HUES64 (cell line): Measurements from ENCODE around the gene TUBGCP6.
"Not testable (repeated sequence)": the region's sequence is repeated elsewhere in the genome, so short reads cannot be mapped to it uniquely, and the experiment has no call there.

ENCODE experiments used
- H3K27ac ChIP-seq: 2 replicates; pipeline ENCODE4 v1.7.0; 2013; ENCODE audit warnings: low read depth, low read length, inconsistent platforms
- H3K27me3 ChIP-seq: 2 replicates; pipeline ENCODE4 v1.6.1; 2013; ENCODE audit warnings: mild to moderate bottlenecking, low read length; ENCODE audit not compliant: insufficient read depth
- H3K36me3 ChIP-seq: 2 replicates; pipeline ENCODE4 v1.6.1; 2013; ENCODE audit warnings: mild to moderate bottlenecking, low read length; ENCODE audit not compliant: insufficient read depth
- H3K4me1 ChIP-seq: 2 replicates; pipeline ENCODE4 v1.6.1; 2013; ENCODE audit warnings: mild to moderate bottlenecking, low read length, moderate library complexity; ENCODE audit not compliant: insufficient read depth
- H3K4me3 ChIP-seq: 2 replicates; pipeline ENCODE4 v1.5.1; 2013; ENCODE audit warnings: mild to moderate bottlenecking, low read length, moderate library complexity
- H3K9ac ChIP-seq: 2 replicates; pipeline ENCODE4 v1.6.1; 2013; ENCODE audit warnings: mild to moderate bottlenecking, low read depth, low read length
- H3K9me3 ChIP-seq: 2 replicates; pipeline ENCODE4 v1.6.1; 2013; ENCODE audit warnings: low read depth, low read length; ENCODE audit not compliant: insufficient read depth
- WGBS: fragments of 150-250, 120-280 bp; methylation state at CpG from one replicate; pipeline ENCODE4 v1.1.7; 2013; ENCODE audit warnings: missing lambda C conversion rate; 5-methylcytosine and 5-hydroxymethylcytosine counted together

Gene TUBGCP6

GRCh38 chr22:50173311-50173982 lies 71.4 kb downstream of the TUBGCP6 start:
- Histone ChIP-seq H3K36me3 (no peaks in the 10 kb centered on the region), H3K9me3 (no peaks in the 10 kb centered on the region), H3K9ac (no peak overlapping the region), H3K4me3 (no peak overlapping the region), H3K27me3 (peaks cover 28% of the 10 kb centered on the region), H3K4me1 (peaks cover 3% of the 10 kb centered on the region; the same call in 1 of the 2 replicates), H3K27ac (no peak overlapping the region)
- WGBS: 90% methylated on average over 26 of the region's 26 CpGs

- Histone ChIP-seq H3K27ac (no peak overlapping the region), H3K9me3 (no peaks in the 10 kb centered on the region)
Measured at GRCh38 chr22:50171965-50172421, 72.8 kb downstream of the TUBGCP6 start.

GRCh38 chr22:50171319-50171964 lies 73.4 kb downstream of the TUBGCP6 start:
- H3K27ac ChIP-seq: no peak overlapping the region
- H3K4me3 ChIP-seq: peak overlapping the region; percentile 75
- 68% methylated on average over 15 of the region's 15 CpGs for WGBS

More at GRCh38 chr22:50171965-50172421, 72.8 kb downstream of the TUBGCP6 start:
- Histone ChIP-seq H3K4me1 (peaks cover 3% of the 10 kb centered on the region; the same call in 1 of the 2 replicates), H3K36me3 (no peaks in the 10 kb centered on the region), H3K9ac (no peak overlapping the region), H3K27me3 (peaks cover 37% of the 10 kb centered on the region), H3K4me3 (no peak overlapping the region)
- 81% methylated on average over 13 of the region's 13 CpGs for WGBS

GRCh38 chr22:50170453-50171318 lies 74.1 kb downstream of the TUBGCP6 start, which contains the start of gene PANX2:
Gene PANX2 (plus strand): TSS chr22:50170731. CDS start chr22:50170731, 0 bp downstream.
- peaks cover 37% of the 10 kb centered on the region for H3K27me3 ChIP-seq
- no peaks in the 10 kb centered on the region for H3K36me3 ChIP-seq
- WGBS: 4% methylated on average over 82 of the region's 105 CpGs
- peaks cover 3% of the 10 kb centered on the region; the same call in 1 of the 2 replicates for H3K4me1 ChIP-seq
- H3K27ac ChIP-seq: no peak within 1 kb of the TSS
- no peaks in the 10 kb centered on the region for H3K9me3 ChIP-seq
- H3K9ac ChIP-seq: peak within 1 kb of the TSS; percentile 69; the same call in 1 of the 2 replicates
- H3K4me3 ChIP-seq: peak within 1 kb of the TSS; percentile 75

More at GRCh38 chr22:50171319-50171964, 73.4 kb downstream of the TUBGCP6 start:
- peaks cover 37% of the 10 kb centered on the region for H3K27me3 ChIP-seq
- H3K9ac ChIP-seq: peak overlapping the region; percentile 69; the same call in 1 of the 2 replicates
- no peaks in the 10 kb centered on the region for H3K36me3 ChIP-seq
- no peaks in the 10 kb centered on the region for H3K9me3 ChIP-seq
- peaks cover 3% of the 10 kb centered on the region; the same call in 1 of the 2 replicates for H3K4me1 ChIP-seq

GRCh38 chr22:50169774-50170341 lies 75.0 kb downstream of the TUBGCP6 start:
- under 1% methylated on average over 60 of the region's 70 CpGs for WGBS
- H3K4me1 ChIP-seq: peaks cover 3% of the 10 kb centered on the region; the same call in 1 of the 2 replicates
- peak overlapping the region; percentile 48 for H3K4me3 ChIP-seq
- H3K36me3 ChIP-seq: no peaks in the 10 kb centered on the region
- H3K9ac ChIP-seq: peak overlapping the region; percentile 55; the same call in 1 of the 2 replicates
- H3K27ac ChIP-seq: no peak overlapping the region
- H3K9me3 ChIP-seq: no peaks in the 10 kb centered on the region
- H3K27me3 ChIP-seq: peaks cover 37% of the 10 kb centered on the region

GRCh38 chr22:50169181-50169759 lies 75.6 kb downstream of the TUBGCP6 start:
- Histone ChIP-seq H3K27ac (no peak overlapping the region), H3K9ac (no peak overlapping the region; the same call in 1 of the 2 replicates), H3K4me1 (peaks cover 3% of the 10 kb centered on the region; the same call in 1 of the 2 replicates), H3K9me3 (no peaks in the 10 kb centered on the region), H3K27me3 (peaks cover 37% of the 10 kb centered on the region), H3K4me3 (peak overlapping the region; percentile 48), H3K36me3 (no peaks in the 10 kb centered on the region)
- 17% methylated on average over 30 of the region's 36 CpGs for WGBS

- not testable (repeated sequence) for H3K27ac ChIP-seq, H3K9ac ChIP-seq, H3K36me3 ChIP-seq, H3K9me3 ChIP-seq, H3K4me1 ChIP-seq
- peak overlapping the region; percentile 30; the same call in 1 of the 2 replicates for H3K4me3 ChIP-seq
- WGBS: 91% methylated on average over 5 of the region's 5 CpGs
- H3K27me3 ChIP-seq: peaks cover 37% of the 10 kb centered on the region
Measured at GRCh38 chr22:50168490-50169180, 76.2 kb downstream of the TUBGCP6 start.

GRCh38 chr22:50167689-50168489 lies 76.9 kb downstream of the TUBGCP6 start:
- Histone ChIP-seq H3K4me3 (no peak overlapping the region), H3K4me1 (peaks cover 3% of the 10 kb centered on the region; the same call in 1 of the 2 replicates), H3K27me3 (peaks cover 37% of the 10 kb centered on the region), H3K36me3 (no peaks in the 10 kb centered on the region), H3K27ac (no peak overlapping the region), H3K9ac (no peak overlapping the region), H3K9me3 (no peaks in the 10 kb centered on the region)
- 67% methylated on average over 11 of the region's 11 CpGs for WGBS
